SKM-1 treated with dmso at 0.1 percent for 144 hours (cell line): ENCODE results near the gene LRBA.

ENCODE experiments used
- DNase-seq: peaks from one replicate; lab custom pipeline; 2025; ENCODE audit not compliant: unreplicated experiment; lab: John Stamatoyannopoulos, UW

LRBA gene

GRCh38 chr4:150600812-150601445, 414.2 kb downstream of the LRBA start:
- DNase-seq = no peak

- DNase-seq = no peak
These were observed 415.5 kb downstream of the LRBA start for GRCh38 chr4:150599547-150599946.

GRCh38 chr4:150598909-150599308, 416.2 kb downstream of the LRBA start:
- DNase-seq = no peak

GRCh38 chr4:150593996-150594395, 421.1 kb downstream of the LRBA start:
- DNase-seq = no peak

- no peak for DNase-seq
These were observed 423.2 kb downstream of the LRBA start for GRCh38 chr4:150591904-150592303.

GRCh38 chr4:150591406-150591805, 423.7 kb downstream of the LRBA start:
- DNase-seq = no peak

GRCh38 chr4:150590631-150591030, 424.5 kb downstream of the LRBA start:
- DNase-seq = no peak

- DNase-seq = no peak
These were observed 425.9 kb downstream of the LRBA start for GRCh38 chr4:150589157-150589556.

- DNase-seq = no peak
These were observed 426.8 kb downstream of the LRBA start for GRCh38 chr4:150588316-150588715.

- DNase-seq = no peak
These were observed 428.8 kb downstream of the LRBA start for GRCh38 chr4:150586162-150586810.

- no peak for DNase-seq
These were observed 429.5 kb downstream of the LRBA start for GRCh38 chr4:150585611-150586010.

- no peak for DNase-seq
These were observed 430.8 kb downstream of the LRBA start for GRCh38 chr4:150584111-150584915.

GRCh38 chr4:150583287-150584110, 431.6 kb downstream of the LRBA start:
- no peak for DNase-seq

GRCh38 chr4:150582873-150583286, 432.2 kb downstream of the LRBA start:
- no peak for DNase-seq

- no peak for DNase-seq
These were observed 432.8 kb downstream of the LRBA start, which contains the start of gene MAB21L2 for GRCh38 chr4:150582146-150582872. Gene MAB21L2, plus strand, starts transcription at chr4:150582151. Its CDS starts 879 bp downstream, at chr4:150583030.

GRCh38 chr4:150581641-150582051, 433.4 kb downstream of the LRBA start:
- no peak for DNase-seq

- DNase-seq = no peak
These were observed 434.0 kb downstream of the LRBA start for GRCh38 chr4:150581056-150581605.

- DNase-seq = no peak
These were observed 434.8 kb downstream of the LRBA start for GRCh38 chr4:150580306-150580705.

- no peak for DNase-seq
These were observed 435.4 kb downstream of the LRBA start for GRCh38 chr4:150579551-150580234.
